Fibroblast of lung (primary cell): ENCODE measurements around the gene KIAA0040.

Experiments used
- EZH2 ChIP-seq: IDR thresholded peaks from 2 replicates; pipeline ENCODE4 v1.5.1; 2012; ENCODE audit warnings: low read length, control low read depth, mild to moderate bottlenecking; ENCODE audit errors: missing control alignments
- TF ChIP-seq, protein P1 (sequence below), 2 donors: IDR thresholded peaks in 1 of 2; conservative IDR thresholded peaks in 1 of 2; 1 replicate in 1 of 2; 2 replicates in 1 of 2; pipeline ENCODE4 v1.5.1; 2011 to 2012; ENCODE audit warnings: low read length in 2 of 2, control low read depth in 1 of 2, inconsistent platforms in 1 of 2, low read depth in 1 of 2, mild to moderate bottlenecking in 1 of 2

DNA sequence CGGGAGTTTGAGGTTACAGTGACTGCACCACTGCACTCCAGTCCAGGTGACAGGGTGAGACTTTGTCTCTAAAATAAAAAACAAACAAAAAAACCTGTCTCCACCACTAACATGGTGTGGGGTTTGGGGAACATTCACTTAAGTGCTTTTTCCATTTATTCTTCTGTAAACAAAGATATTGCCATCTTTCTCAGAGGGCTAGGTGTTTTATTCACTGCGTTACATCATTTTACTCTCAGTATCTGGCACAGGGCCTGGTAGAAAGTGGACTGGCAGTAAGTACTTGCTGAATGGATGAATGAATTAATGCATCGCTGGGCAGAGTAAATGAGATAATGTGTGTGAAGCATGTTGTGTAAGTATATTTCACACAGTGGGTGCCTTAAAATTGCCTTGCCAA, 20.1 kb downstream of the KIAA0040 start:
- TF ChIP-seq, protein P1, sequence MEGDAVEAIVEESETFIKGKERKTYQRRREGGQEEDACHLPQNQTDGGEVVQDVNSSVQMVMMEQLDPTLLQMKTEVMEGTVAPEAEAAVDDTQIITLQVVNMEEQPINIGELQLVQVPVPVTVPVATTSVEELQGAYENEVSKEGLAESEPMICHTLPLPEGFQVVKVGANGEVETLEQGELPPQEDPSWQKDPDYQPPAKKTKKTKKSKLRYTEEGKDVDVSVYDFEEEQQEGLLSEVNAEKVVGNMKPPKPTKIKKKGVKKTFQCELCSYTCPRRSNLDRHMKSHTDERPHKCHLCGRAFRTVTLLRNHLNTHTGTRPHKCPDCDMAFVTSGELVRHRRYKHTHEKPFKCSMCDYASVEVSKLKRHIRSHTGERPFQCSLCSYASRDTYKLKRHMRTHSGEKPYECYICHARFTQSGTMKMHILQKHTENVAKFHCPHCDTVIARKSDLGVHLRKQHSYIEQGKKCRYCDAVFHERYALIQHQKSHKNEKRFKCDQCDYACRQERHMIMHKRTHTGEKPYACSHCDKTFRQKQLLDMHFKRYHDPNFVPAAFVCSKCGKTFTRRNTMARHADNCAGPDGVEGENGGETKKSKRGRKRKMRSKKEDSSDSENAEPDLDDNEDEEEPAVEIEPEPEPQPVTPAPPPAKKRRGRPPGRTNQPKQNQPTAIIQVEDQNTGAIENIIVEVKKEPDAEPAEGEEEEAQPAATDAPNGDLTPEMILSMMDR (conservative IDR thresholded peaks at IDR 0.05 in 1 of 2, IDR thresholded peaks at IDR 0.05 in 1 of 2; ENCODE audit: low read depth in 1 of 2, low read length in 2 of 2): no peak
- TF ChIP-seq EZH2: no peak
